AG04450 (cell line): ENCODE measurements around the gene SLC22A16. TPM values are rescaled to one million over a fixed set of nuclear protein-coding genes. Genes with fewer than 3 reads are reported as not detected.

Experiments
- CTCF ChIA-PET: fragments of 300-600, 350-600 bp; formaldehyde crosslinking; extraction: SDS; loops from one replicate; lab custom pipeline; 2022; ENCODE audit warnings: antibody characterized with exemption, inconsistent platforms; lab: Charles Lee
- POLR2A ChIA-PET: fragments of 350-600 bp; formaldehyde crosslinking; extraction: SDS; loops from one replicate; lab custom pipeline; 2021; ENCODE audit warnings: antibody characterized with exemption, inconsistent platforms; lab: Yijun Ruan, JAX
- DNase-seq: peaks from one replicate; pipeline ENCODE4 v3.0.0-alpha.2; 2011; ENCODE audit warnings: low read depth, low spot score
- H3K27ac ChIP-seq: one replicate; pipeline ENCODE4 v1.5.1; 2012; ENCODE audit warnings: low read depth, low read length, control low read depth
- H3K27me3 ChIP-seq: one replicate; pipeline ENCODE4 v1.6.0; 2012; ENCODE audit warnings: low read length; ENCODE audit not compliant: control insufficient read depth, insufficient read depth
- H3K4me3 ChIP-seq: 2 replicates; pipeline ENCODE4 v1.5.1; 2011; ENCODE audit warnings: mild to moderate bottlenecking, low read depth, low read length, control low read depth
- H3K9me3 ChIP-seq: 2 replicates; pipeline ENCODE4 v1.5.1; 2012; ENCODE audit warnings: low read length; ENCODE audit not compliant: control insufficient read depth, insufficient read depth
- CTCF ChIP-seq: IDR thresholded peaks from 2 replicates; pipeline ENCODE4 v1.5.1; 2011; ENCODE audit warnings: low read depth, low read length, control low read depth, inconsistent platforms
- polyA plus RNA-seq: library from polyadenylated mRNA; depleted of rRNA; stranded (reverse); fragments of >200 nt; gene quantifications from 2 replicates; pipeline ENCODE4 v1.2.3, GENCODE V29; 2011

Gene SLC22A16
- polyA plus RNA-seq, 1 experiment, result 0.12 TPM

GRCh38 chr6:110401585-110402176 is 74.7 kb downstream of the SLC22A16 start:
- no peak for DNase-seq
- H3K4me3 ChIP-seq, result no peak overlapping the region
- CTCF ChIA-PET, result interaction anchor here (1.6 kb wide), 1 partner anchor 362 kb away, joined by 4 read pairs; no protein-coding TSS in a partner anchor

GRCh38 chr6:110400208-110400607 is 76.2 kb downstream of the SLC22A16 start:
- peaks cover 6% of the 10 kb centered on the region for H3K27me3 ChIP-seq
- CTCF ChIA-PET, result interaction anchor here (1.6 kb wide), 1 partner anchor 361 kb away, joined by 4 read pairs; no protein-coding TSS in a partner anchor
- no peak overlapping the region for H3K27ac ChIP-seq
- no peak for DNase-seq
- POLR2A ChIA-PET, result no interaction called here
- TF ChIP-seq CTCF, result no peak
- H3K9me3 ChIP-seq, result no peaks in the 10 kb centered on the region
- H3K4me3 ChIP-seq, result no peak overlapping the region

More at GRCh38 chr6:110401585-110402176, 74.7 kb downstream of the SLC22A16 start:
- TF ChIP-seq CTCF, result no peak
- POLR2A ChIA-PET, result no interaction called here
- H3K27ac ChIP-seq, result no peak overlapping the region
- peaks cover 3% of the 10 kb centered on the region for H3K27me3 ChIP-seq
- no peaks in the 10 kb centered on the region for H3K9me3 ChIP-seq

- peak overlapping the region; percentile 5 for H3K4me3 ChIP-seq
Measured at GRCh38 chr6:110399219-110400071, 77.0 kb downstream of the SLC22A16 start.

GRCh38 chr6:110398778-110399177 is 77.6 kb downstream of the SLC22A16 start:
- Histone ChIP-seq H3K4me3 (no peak overlapping the region), H3K27ac (no peak overlapping the region), H3K27me3 (peaks cover 6% of the 10 kb centered on the region), H3K9me3 (no peaks in the 10 kb centered on the region)
- TF ChIP-seq CTCF, result no peak
- ChIA-PET POLR2A (no interaction called here), CTCF (no interaction called here)
- DNase-seq, result no peak

More at GRCh38 chr6:110399219-110400071, 77.0 kb downstream of the SLC22A16 start:
- Histone ChIP-seq H3K27me3 (peaks cover 6% of the 10 kb centered on the region), H3K9me3 (no peaks in the 10 kb centered on the region), H3K27ac (no peak overlapping the region)
- CTCF ChIA-PET, result interaction anchor here (0.6 kb wide), 1 partner anchor 695 kb away, joined by 3 read pairs; no protein-coding TSS in a partner anchor
- no peak for TF ChIP-seq CTCF
- POLR2A ChIA-PET, result interaction anchor here (0.6 kb wide), 1 partner anchor 220 kb away, joined by 4 read pairs; the partner anchor contains the start of gene WASF1
- DNase-seq, result no peak
